OCI-LY3 (cell line): Measurements from ENCODE around the gene VWC2L.

Experiments
- EZH2phosphoT487 ChIP-seq: fragments of 200-600 bp; shearing (Covaris generic); IDR thresholded peaks from 2 replicates; pipeline ENCODE4 v1.6.1; 2018; ENCODE audit warnings: antibody characterized with exemption, mixed run types, low read depth
- TF ChIP-seq, protein P1 (sequence below): fragments of 200-600, 300-600 bp; sonication (generic); IDR thresholded peaks from 2 replicates; pipeline ENCODE4 v1.5.1; 2014; ENCODE audit warnings: antibody characterized with exemption, low read length, low read depth

DNA sequence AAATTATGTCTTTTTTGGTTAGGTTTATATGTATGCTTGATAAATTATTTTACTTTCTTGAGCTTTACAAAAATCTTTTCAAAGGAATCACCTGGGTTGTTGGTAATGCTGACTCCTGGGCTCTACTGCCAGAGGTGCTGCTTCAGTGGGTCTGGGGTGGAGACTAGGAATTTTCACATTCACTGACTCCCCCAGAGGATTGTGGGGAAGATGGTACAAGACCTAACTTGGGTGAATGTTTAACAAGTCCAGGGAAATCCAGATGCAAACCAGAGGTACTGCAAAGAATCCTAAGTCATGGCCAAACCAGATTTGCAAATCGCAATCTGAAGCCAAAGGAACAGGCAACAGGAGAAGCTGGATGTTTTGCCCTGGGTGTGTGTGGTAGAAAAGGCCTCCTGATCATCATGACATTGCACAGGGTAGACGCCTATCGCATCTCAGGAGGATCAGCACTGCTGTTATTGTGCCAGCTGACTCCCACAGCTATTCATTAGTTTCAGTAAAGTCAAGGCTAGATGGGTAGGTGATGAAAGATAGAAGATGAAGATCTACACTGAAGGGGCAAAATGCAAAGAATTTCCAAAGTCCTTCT, 213.4 kb downstream of the VWC2L start:
- TF ChIP-seq, protein P1, sequence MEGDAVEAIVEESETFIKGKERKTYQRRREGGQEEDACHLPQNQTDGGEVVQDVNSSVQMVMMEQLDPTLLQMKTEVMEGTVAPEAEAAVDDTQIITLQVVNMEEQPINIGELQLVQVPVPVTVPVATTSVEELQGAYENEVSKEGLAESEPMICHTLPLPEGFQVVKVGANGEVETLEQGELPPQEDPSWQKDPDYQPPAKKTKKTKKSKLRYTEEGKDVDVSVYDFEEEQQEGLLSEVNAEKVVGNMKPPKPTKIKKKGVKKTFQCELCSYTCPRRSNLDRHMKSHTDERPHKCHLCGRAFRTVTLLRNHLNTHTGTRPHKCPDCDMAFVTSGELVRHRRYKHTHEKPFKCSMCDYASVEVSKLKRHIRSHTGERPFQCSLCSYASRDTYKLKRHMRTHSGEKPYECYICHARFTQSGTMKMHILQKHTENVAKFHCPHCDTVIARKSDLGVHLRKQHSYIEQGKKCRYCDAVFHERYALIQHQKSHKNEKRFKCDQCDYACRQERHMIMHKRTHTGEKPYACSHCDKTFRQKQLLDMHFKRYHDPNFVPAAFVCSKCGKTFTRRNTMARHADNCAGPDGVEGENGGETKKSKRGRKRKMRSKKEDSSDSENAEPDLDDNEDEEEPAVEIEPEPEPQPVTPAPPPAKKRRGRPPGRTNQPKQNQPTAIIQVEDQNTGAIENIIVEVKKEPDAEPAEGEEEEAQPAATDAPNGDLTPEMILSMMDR, result no peak
- TF ChIP-seq EZH2phosphoT487, result no peak
